Neuronal stem cell (in vitro differentiated cells): ENCODE results near the gene TXNL4B.

ENCODE experiments used
- DNase-seq: peaks from one replicate; pipeline ENCODE4 v3.0.0-alpha.2; 2013; ENCODE audit warnings: low spot score
- H2AFZ ChIP-seq: one replicate; pipeline ENCODE4 v1.6.1; 2013; ENCODE audit warnings: mild to moderate bottlenecking, low read length, inconsistent platforms
- H2AK5ac ChIP-seq: 2 replicates; pipeline ENCODE4 v1.6.1; 2013; ENCODE audit warnings: low read depth, mild to moderate bottlenecking, inconsistent platforms, low read length, moderate library complexity, mixed read lengths
- H2BK120ac ChIP-seq: 2 replicates; pipeline ENCODE4 v1.6.1; 2013; ENCODE audit warnings: low read depth, mild to moderate bottlenecking, inconsistent platforms, low read length, moderate library complexity, mixed read lengths
- H2BK12ac ChIP-seq: one replicate; pipeline ENCODE4 v1.6.1; 2013; ENCODE audit warnings: low read length, inconsistent platforms
- H2BK15ac ChIP-seq: 2 replicates; pipeline ENCODE4 v1.6.1; 2013; ENCODE audit warnings: mild to moderate bottlenecking, low read length, inconsistent platforms, mixed read lengths
- H2BK5ac ChIP-seq: one replicate; pipeline ENCODE4 v1.6.1; 2013; ENCODE audit warnings: inconsistent platforms, mild to moderate bottlenecking, low read length, moderate library complexity
- H3K14ac ChIP-seq: one replicate; pipeline ENCODE4 v1.6.1; 2013; ENCODE audit warnings: low read length, inconsistent platforms
- H3K18ac ChIP-seq: 2 replicates; pipeline ENCODE4 v1.6.1; 2013; ENCODE audit warnings: low read length, inconsistent platforms
- H3K23ac ChIP-seq: 2 replicates; pipeline ENCODE4 v1.6.1; 2013; ENCODE audit warnings: low read depth, mild to moderate bottlenecking, mixed read lengths, low read length, inconsistent platforms; ENCODE audit not compliant: poor library complexity
- H3K27ac ChIP-seq: replicated peaks from 3 replicates; pipeline ENCODE4 v1.5.1; 2013; ENCODE audit warnings: low read length, inconsistent platforms
- H3K27me3 ChIP-seq, 3 experiments: 2 replicates each; pipeline ENCODE4 v1.6.1; 2013; ENCODE audit warnings: low read length in 3 of 3, mild to moderate bottlenecking in 2 of 3, inconsistent platforms in 1 of 3, low read depth in 1 of 3, mixed read lengths in 1 of 3, moderate library complexity in 1 of 3; ENCODE audit not compliant: control insufficient read depth in 3 of 3, insufficient read depth in 3 of 3
- H3K36me3 ChIP-seq, 2 donors: replicated peaks in 1 of 2; 2 replicates each; pipeline ENCODE4 v1.6.1; 2013; ENCODE audit warnings: low read length in 2 of 2; ENCODE audit not compliant: control insufficient read depth in 2 of 2, insufficient read depth in 2 of 2
- H3K4ac ChIP-seq: 2 replicates; pipeline ENCODE4 v1.6.1; 2013; ENCODE audit warnings: inconsistent platforms, mild to moderate bottlenecking, low read length, moderate library complexity
- H3K4me1 ChIP-seq, 2 donors: 1 replicate in 1 of 2; 2 replicates in 1 of 2; pipeline ENCODE4 v1.6.1; 2013; ENCODE audit warnings: low read length in 2 of 2, low read depth in 1 of 2; ENCODE audit not compliant: control insufficient read depth in 2 of 2, insufficient read depth in 1 of 2
- H3K4me2 ChIP-seq: one replicate; pipeline ENCODE4 v1.6.1; 2013; ENCODE audit warnings: mild to moderate bottlenecking, low read length, inconsistent platforms; ENCODE audit not compliant: insufficient read depth, poor library complexity, severe bottlenecking
- H3K4me3 ChIP-seq, 2 donors: 2 replicates each; pipeline ENCODE4 v1.5.1; 2013; ENCODE audit warnings: low read length in 2 of 2, mild to moderate bottlenecking in 2 of 2, inconsistent platforms in 1 of 2, moderate library complexity in 1 of 2
- H3K79me1 ChIP-seq: one replicate; pipeline ENCODE4 v1.6.1; 2013; ENCODE audit warnings: low read depth, mild to moderate bottlenecking, inconsistent platforms, low read length, moderate library complexity
- H3K9ac ChIP-seq: one replicate; pipeline ENCODE4 v1.6.1; 2013; ENCODE audit warnings: mild to moderate bottlenecking, low read depth, low read length, inconsistent platforms; ENCODE audit not compliant: poor library complexity
- H3K9me3 ChIP-seq, 2 donors: replicated peaks in 1 of 2; 2 replicates each; pipeline versions ENCODE3 to v1.6.1; 2013; ENCODE audit warnings: low read length in 2 of 2, mild to moderate bottlenecking in 2 of 2, inconsistent platforms in 1 of 2, low read depth in 1 of 2, mixed read lengths in 1 of 2, moderate library complexity in 1 of 2; ENCODE audit not compliant: control insufficient read depth in 2 of 2, insufficient read depth in 1 of 2
- H4K8ac ChIP-seq: one replicate; pipeline ENCODE4 v1.6.1; 2013; ENCODE audit warnings: low read depth, mild to moderate bottlenecking, inconsistent platforms, low read length, moderate library complexity
- H4K91ac ChIP-seq: one replicate; pipeline ENCODE4 v1.6.1; 2013; ENCODE audit warnings: low read length, low read depth, mild to moderate bottlenecking, inconsistent platforms; ENCODE audit not compliant: poor library complexity
- WGBS, 2 donors: extraction: QIAGEN DNeasy Blood & Tissue Kit; methylation state at CpG; one replicate each; pipeline ENCODE4 v1.1.7; 2013; ENCODE audit warnings: missing lambda C conversion rate in 2 of 2, mixed read lengths in 1 of 2; ENCODE audit not compliant: insufficient read length in 2 of 2, insufficient replicate concordance in 1 of 2; ENCODE audit errors: extremely low coverage in 2 of 2; 5-methylcytosine and 5-hydroxymethylcytosine counted together

The TXNL4B gene

GRCh38 chr16:72129976-72130656, 36.7 kb upstream of the TXNL4B start:
- H3K27me3 ChIP-seq = no peaks in the 10 kb centered on the region
- peaks cover 6 to 8% of the 10 kb centered on the region in 2 donors for H3K4me1 ChIP-seq
- H3K27ac ChIP-seq = no peak overlapping the region
- no peaks in the 10 kb centered on the region for H3K9me3 ChIP-seq
- no peak overlapping the region for H3K4me2 ChIP-seq
- H3K18ac ChIP-seq = no peak overlapping the region
- H2BK15ac ChIP-seq = no peak overlapping the region
- H3K79me1 ChIP-seq = no peaks in the 10 kb centered on the region
- H2AK5ac ChIP-seq = no peak overlapping the region
- H3K14ac ChIP-seq = no peak overlapping the region
- H4K91ac ChIP-seq = no peak overlapping the region
- no peak overlapping the region for H2BK5ac ChIP-seq
- H2AFZ ChIP-seq = no peak overlapping the region
- no peak for DNase-seq
- no CpG with 5 or more reads among the region's 7 CpGs for WGBS, 2 donors
- H4K8ac ChIP-seq = no peak overlapping the region
- no peak overlapping the region for H2BK120ac ChIP-seq
- no peak overlapping the region for H3K9ac ChIP-seq
- H3K4ac ChIP-seq = no peak overlapping the region
- H3K36me3 ChIP-seq = peaks cover 0 to 5% of the 10 kb centered on the region in 2 donors
- H2BK12ac ChIP-seq = no peak overlapping the region
- H3K23ac ChIP-seq = no peak overlapping the region
- H3K4me3 ChIP-seq = no peak overlapping the region

GRCh38 chr16:72128701-72129100, 35.3 kb upstream of the TXNL4B start:
- H4K91ac ChIP-seq = no peak overlapping the region
- no peak overlapping the region for H4K8ac ChIP-seq
- no peak overlapping the region for H2AK5ac ChIP-seq
- H3K9ac ChIP-seq = no peak overlapping the region
- no peak overlapping the region for H3K4me3 ChIP-seq
- no peak overlapping the region for H2BK120ac ChIP-seq
- H3K23ac ChIP-seq = no peak overlapping the region
- H3K4me2 ChIP-seq = no peak overlapping the region
- no CpG with 5 or more reads among the region's 9 CpGs for WGBS, 2 donors
- no peak overlapping the region for H3K27ac ChIP-seq
- no peak overlapping the region for H2BK12ac ChIP-seq
- H3K14ac ChIP-seq = no peak overlapping the region
- no peak overlapping the region for H2AFZ ChIP-seq
- H3K18ac ChIP-seq = no peak overlapping the region
- H3K4me1 ChIP-seq = peaks cover 8 to 13% of the 10 kb centered on the region in 2 donors
- H2BK15ac ChIP-seq = no peak overlapping the region
- no peak overlapping the region for H2BK5ac ChIP-seq
- no peaks in the 10 kb centered on the region for H3K27me3 ChIP-seq
- no peak for DNase-seq
- no peak overlapping the region for H3K4ac ChIP-seq
- H3K79me1 ChIP-seq = no peaks in the 10 kb centered on the region
- peaks cover 0 to 5% of the 10 kb centered on the region in 2 donors for H3K36me3 ChIP-seq
- no peaks in the 10 kb centered on the region for H3K9me3 ChIP-seq

- H3K27me3 ChIP-seq = no peaks in the 10 kb centered on the region
- H2BK12ac ChIP-seq = no peak overlapping the region
- H4K8ac ChIP-seq = no peak overlapping the region
- H3K79me1 ChIP-seq = no peaks in the 10 kb centered on the region
- H3K27ac ChIP-seq = no peak overlapping the region
- H2AFZ ChIP-seq = no peak overlapping the region
- no peak overlapping the region for H2BK5ac ChIP-seq
- no peak overlapping the region for H2AK5ac ChIP-seq
- H2BK15ac ChIP-seq = no peak overlapping the region
- peaks cover 0 to 5% of the 10 kb centered on the region in 2 donors for H3K36me3 ChIP-seq
- no CpG with 5 or more reads among the region's 2 CpGs for WGBS, 2 donors
- peaks cover 8 to 13% of the 10 kb centered on the region in 2 donors for H3K4me1 ChIP-seq
- no peak overlapping the region for H3K4ac ChIP-seq
- no peak overlapping the region for H2BK120ac ChIP-seq
- H3K9ac ChIP-seq = no peak overlapping the region
- no peak overlapping the region for H3K14ac ChIP-seq
- peaks cover 0 to 2% of the 10 kb centered on the region in 2 donors for H3K9me3 ChIP-seq
- H3K18ac ChIP-seq = no peak overlapping the region
- H4K91ac ChIP-seq = no peak overlapping the region
- H3K23ac ChIP-seq = no peak overlapping the region
- H3K4me2 ChIP-seq = no peak overlapping the region
- no peak overlapping the region for H3K4me3 ChIP-seq
- DNase-seq = no peak
Measured at GRCh38 chr16:72126429-72126765, 33.0 kb upstream of the TXNL4B start.

GRCh38 chr16:72125635-72126428, 32.4 kb upstream of the TXNL4B start:
- peaks cover 0 to 2% of the 10 kb centered on the region in 2 donors for H3K9me3 ChIP-seq
- no peak for DNase-seq
- no peak overlapping the region for H3K18ac ChIP-seq
- no peak overlapping the region for H3K23ac ChIP-seq
- H3K27ac ChIP-seq = no peak overlapping the region
- H3K4me1 ChIP-seq = peaks cover 6 to 13% of the 10 kb centered on the region in 2 donors
- peaks cover 0 to 5% of the 10 kb centered on the region in 2 donors for H3K36me3 ChIP-seq
- H3K4me3 ChIP-seq = no peak overlapping the region
- H3K14ac ChIP-seq = no peak overlapping the region
- no peak overlapping the region for H2BK120ac ChIP-seq
- H3K79me1 ChIP-seq = no peaks in the 10 kb centered on the region
- H2BK5ac ChIP-seq = no peak overlapping the region
- H3K9ac ChIP-seq = no peak overlapping the region
- no peaks in the 10 kb centered on the region for H3K27me3 ChIP-seq
- H2AFZ ChIP-seq = peak overlapping the region; percentile 79
- no peak overlapping the region for H3K4me2 ChIP-seq
- H4K8ac ChIP-seq = no peak overlapping the region
- H3K4ac ChIP-seq = no peak overlapping the region
- no peak overlapping the region for H2BK12ac ChIP-seq
- WGBS, 2 donors = no CpG with 5 or more reads among the region's 9 CpGs
- no peak overlapping the region for H2BK15ac ChIP-seq
- H2AK5ac ChIP-seq = no peak overlapping the region
- H4K91ac ChIP-seq = no peak overlapping the region
